ENCODE data around the gene GYG2.

DNA sequence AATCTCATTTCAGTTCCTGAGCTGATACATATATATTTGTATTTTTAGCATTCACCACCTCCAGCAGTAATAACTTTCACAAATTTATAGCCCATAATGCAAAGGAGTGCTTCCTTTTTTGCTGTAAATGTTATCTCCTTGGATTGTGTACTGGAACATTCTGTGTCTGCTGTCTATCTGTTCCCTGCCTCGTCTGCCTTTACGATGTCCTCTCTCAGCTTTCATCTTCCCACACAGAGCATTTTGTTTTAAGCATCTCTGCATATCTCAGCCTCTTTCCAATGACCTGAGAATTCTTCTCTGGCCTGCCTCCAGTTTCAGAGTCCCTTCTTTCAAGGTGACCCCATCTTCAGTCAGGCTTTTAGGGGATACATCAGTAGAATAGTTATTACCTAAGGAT, 43.1 kb downstream of the GYG2 start:
- TF ChIP-seq, protein P1, sequence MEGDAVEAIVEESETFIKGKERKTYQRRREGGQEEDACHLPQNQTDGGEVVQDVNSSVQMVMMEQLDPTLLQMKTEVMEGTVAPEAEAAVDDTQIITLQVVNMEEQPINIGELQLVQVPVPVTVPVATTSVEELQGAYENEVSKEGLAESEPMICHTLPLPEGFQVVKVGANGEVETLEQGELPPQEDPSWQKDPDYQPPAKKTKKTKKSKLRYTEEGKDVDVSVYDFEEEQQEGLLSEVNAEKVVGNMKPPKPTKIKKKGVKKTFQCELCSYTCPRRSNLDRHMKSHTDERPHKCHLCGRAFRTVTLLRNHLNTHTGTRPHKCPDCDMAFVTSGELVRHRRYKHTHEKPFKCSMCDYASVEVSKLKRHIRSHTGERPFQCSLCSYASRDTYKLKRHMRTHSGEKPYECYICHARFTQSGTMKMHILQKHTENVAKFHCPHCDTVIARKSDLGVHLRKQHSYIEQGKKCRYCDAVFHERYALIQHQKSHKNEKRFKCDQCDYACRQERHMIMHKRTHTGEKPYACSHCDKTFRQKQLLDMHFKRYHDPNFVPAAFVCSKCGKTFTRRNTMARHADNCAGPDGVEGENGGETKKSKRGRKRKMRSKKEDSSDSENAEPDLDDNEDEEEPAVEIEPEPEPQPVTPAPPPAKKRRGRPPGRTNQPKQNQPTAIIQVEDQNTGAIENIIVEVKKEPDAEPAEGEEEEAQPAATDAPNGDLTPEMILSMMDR (IDR thresholded peaks at IDR 0.05; ENCODE audit: control extremely low read depth in 1 of 3, insufficient read depth in 1 of 3, low read depth in 1 of 3, low read length in 3 of 3), result no peak
- TF ChIP-seq POLR2AphosphoS5 (IDR thresholded peaks at IDR 0.05; ENCODE audit: low read depth, low read length) (no peak), YY1 (IDR thresholded peaks at IDR 0.05; ENCODE audit: low read depth, low read length) (no peak)
- TF ChIP-seq, protein P2, sequence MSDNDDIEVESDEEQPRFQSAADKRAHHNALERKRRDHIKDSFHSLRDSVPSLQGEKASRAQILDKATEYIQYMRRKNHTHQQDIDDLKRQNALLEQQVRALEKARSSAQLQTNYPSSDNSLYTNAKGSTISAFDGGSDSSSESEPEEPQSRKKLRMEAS (IDR thresholded peaks at IDR 0.05), result no peak
- TF ChIP-seq, protein P3, sequence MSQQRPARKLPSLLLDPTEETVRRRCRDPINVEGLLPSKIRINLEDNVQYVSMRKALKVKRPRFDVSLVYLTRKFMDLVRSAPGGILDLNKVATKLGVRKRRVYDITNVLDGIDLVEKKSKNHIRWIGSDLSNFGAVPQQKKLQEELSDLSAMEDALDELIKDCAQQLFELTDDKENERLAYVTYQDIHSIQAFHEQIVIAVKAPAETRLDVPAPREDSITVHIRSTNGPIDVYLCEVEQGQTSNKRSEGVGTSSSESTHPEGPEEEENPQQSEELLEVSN (IDR thresholded peaks at IDR 0.05), result no peak
